Osteoblast (primary cell): Measurements from ENCODE around the gene TMEM151B. TPM values are rescaled to one million over a fixed set of nuclear protein-coding genes. Genes with fewer than 3 reads are reported as not detected.

Experiments used
- DNase-seq: peaks from one replicate; pipeline ENCODE4 v3.0.0; 2011; ENCODE audit warnings: low spot score, mixed read lengths; ENCODE audit not compliant: insufficient read length; ENCODE audit errors: missing footprints
- H2AFZ ChIP-seq: 2 replicates; pipeline ENCODE4 v1.6.0; 2011; ENCODE audit warnings: mild to moderate bottlenecking, low read length
- H3K27ac ChIP-seq: 2 replicates; pipeline ENCODE4 v1.5.1; 2011; ENCODE audit warnings: mild to moderate bottlenecking, low read depth, low read length, moderate library complexity
- H3K27me3 ChIP-seq: 2 replicates; pipeline ENCODE4 v1.6.0; 2012; ENCODE audit warnings: mild to moderate bottlenecking, control low read depth, inconsistent platforms, low read length, moderate library complexity; ENCODE audit not compliant: insufficient read depth
- H3K36me3 ChIP-seq: 2 replicates; pipeline ENCODE4 v1.5.1; 2011; ENCODE audit warnings: mild to moderate bottlenecking, low read length, control low read depth, moderate library complexity; ENCODE audit not compliant: insufficient read depth
- H3K4me1 ChIP-seq: 2 replicates; pipeline ENCODE4 v1.5.1; 2011; ENCODE audit warnings: mild to moderate bottlenecking, low read length, control low read depth, moderate library complexity; ENCODE audit not compliant: insufficient read depth
- H3K4me2 ChIP-seq: 2 replicates; pipeline ENCODE4 v1.6.0; 2011; ENCODE audit warnings: mild to moderate bottlenecking, low read length; ENCODE audit not compliant: insufficient read depth
- H3K4me3 ChIP-seq: fragments of 200-600 bp; sonication (generic); 3 replicates; pipeline ENCODE4 v1.5.1; 2012; ENCODE audit warnings: mild to moderate bottlenecking, low read length, inconsistent platforms; ENCODE audit not compliant: insufficient read depth
- H3K79me2 ChIP-seq: 2 replicates; pipeline ENCODE4 v1.6.0; 2012; ENCODE audit warnings: mild to moderate bottlenecking, low read length, control low read depth, inconsistent platforms; ENCODE audit not compliant: insufficient read depth
- H3K9me3 ChIP-seq: 2 replicates; pipeline ENCODE4 v1.5.1; 2011; ENCODE audit warnings: low read depth, low read length, control low read depth
- H4K20me1 ChIP-seq: 2 replicates; pipeline ENCODE4 v1.6.0; 2012; ENCODE audit warnings: mild to moderate bottlenecking, low read length, control low read depth; ENCODE audit not compliant: insufficient read depth
- total RNA-seq: library from RNA; depleted of rRNA; stranded (reverse); fragments of >200 nt; gene quantifications from 2 replicates; pipeline ENCODE4 v1.2.3, GENCODE V29; 2012
- TF ChIP-seq, protein P1 (sequence below): IDR thresholded peaks from 2 replicates; pipeline ENCODE4 v1.5.1; 2011; ENCODE audit warnings: mild to moderate bottlenecking, low read depth, low read length, moderate library complexity; ENCODE audit errors: extremely low read depth

TMEM151B gene
- total RNA-seq, 1 donor: not detected

DNA sequence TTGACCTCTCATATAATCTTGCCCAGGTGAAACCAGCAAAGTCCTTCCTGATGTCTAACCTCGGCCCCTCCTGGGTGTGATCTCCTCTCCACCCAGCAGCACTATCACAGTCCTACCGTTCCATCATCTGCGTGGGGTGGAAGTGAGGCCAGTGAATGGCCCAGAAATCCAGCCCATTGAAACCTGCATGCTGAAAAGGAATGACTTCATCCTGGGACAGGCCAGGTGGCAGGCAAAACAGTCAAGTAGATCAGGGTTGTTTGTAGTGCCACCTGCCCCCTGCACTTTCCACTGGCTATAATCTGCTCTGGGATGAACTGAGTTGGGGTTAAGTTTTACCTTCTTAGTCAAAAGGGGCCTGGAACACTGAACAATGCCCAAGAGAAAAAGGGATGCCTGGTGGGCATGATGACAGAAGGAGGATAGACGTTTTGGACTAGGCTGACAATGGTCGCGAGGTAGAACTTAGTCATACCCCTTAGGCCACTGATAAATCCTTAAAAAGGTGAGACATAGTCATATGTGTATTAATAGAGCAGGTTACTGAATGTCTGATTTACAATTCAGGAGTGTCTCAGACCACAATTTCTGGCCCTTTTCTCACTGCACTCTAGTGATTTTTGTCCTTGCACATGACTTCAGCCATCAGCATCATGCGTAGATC lies 31.4 kb upstream of the TMEM151B start:
- no peaks in the 10 kb centered on the region for H3K27me3 ChIP-seq
- no peaks in the 10 kb centered on the region for H3K9me3 ChIP-seq
- H3K4me1 ChIP-seq: peaks cover 31% of the 10 kb centered on the region
- no peaks in the 10 kb centered on the region for H4K20me1 ChIP-seq
- H3K4me3 ChIP-seq: no peak overlapping the region
- H3K4me2 ChIP-seq: no peak overlapping the region
- no peak overlapping the region for H2AFZ ChIP-seq
- TF ChIP-seq, protein P1, sequence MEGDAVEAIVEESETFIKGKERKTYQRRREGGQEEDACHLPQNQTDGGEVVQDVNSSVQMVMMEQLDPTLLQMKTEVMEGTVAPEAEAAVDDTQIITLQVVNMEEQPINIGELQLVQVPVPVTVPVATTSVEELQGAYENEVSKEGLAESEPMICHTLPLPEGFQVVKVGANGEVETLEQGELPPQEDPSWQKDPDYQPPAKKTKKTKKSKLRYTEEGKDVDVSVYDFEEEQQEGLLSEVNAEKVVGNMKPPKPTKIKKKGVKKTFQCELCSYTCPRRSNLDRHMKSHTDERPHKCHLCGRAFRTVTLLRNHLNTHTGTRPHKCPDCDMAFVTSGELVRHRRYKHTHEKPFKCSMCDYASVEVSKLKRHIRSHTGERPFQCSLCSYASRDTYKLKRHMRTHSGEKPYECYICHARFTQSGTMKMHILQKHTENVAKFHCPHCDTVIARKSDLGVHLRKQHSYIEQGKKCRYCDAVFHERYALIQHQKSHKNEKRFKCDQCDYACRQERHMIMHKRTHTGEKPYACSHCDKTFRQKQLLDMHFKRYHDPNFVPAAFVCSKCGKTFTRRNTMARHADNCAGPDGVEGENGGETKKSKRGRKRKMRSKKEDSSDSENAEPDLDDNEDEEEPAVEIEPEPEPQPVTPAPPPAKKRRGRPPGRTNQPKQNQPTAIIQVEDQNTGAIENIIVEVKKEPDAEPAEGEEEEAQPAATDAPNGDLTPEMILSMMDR: no peak
- DNase-seq: peak; percentile 15
- H3K79me2 ChIP-seq: no peaks in the 10 kb centered on the region
- H3K27ac ChIP-seq: peak overlapping the region; percentile 60
- H3K36me3 ChIP-seq: no peaks in the 10 kb centered on the region

DNA sequence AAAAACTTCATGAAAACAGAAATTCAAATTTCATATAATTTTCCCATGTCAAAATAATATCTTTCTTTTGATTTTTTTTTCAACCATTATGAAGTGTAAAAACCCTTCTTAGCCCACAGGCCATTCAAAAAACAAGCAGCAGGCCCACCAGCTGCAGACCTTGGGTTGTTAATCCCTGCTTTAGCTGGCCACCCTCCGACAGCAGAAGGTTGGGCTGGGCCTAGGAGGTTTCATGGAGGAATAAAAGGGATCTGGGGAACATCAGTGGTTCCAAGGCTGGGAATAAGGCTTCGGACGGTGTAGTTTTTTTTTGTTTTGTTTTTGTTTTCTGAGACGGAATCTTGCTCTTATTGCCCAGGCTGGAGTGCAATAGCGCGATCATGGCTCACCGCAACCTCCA lies 26.9 kb upstream of the TMEM151B start:
- H4K20me1 ChIP-seq: peaks cover 13% of the 10 kb centered on the region
- H3K79me2 ChIP-seq: peaks cover 15% of the 10 kb centered on the region
- H3K4me3 ChIP-seq: no peak overlapping the region
- H3K36me3 ChIP-seq: no peaks in the 10 kb centered on the region
- H3K27me3 ChIP-seq: no peaks in the 10 kb centered on the region
- TF ChIP-seq, protein P1: no peak
- DNase-seq: peak; percentile 13
- H3K9me3 ChIP-seq: no peaks in the 10 kb centered on the region
- peaks cover 11% of the 10 kb centered on the region for H3K4me1 ChIP-seq
- H3K4me2 ChIP-seq: no peak overlapping the region
- no peak overlapping the region for H3K27ac ChIP-seq
- H2AFZ ChIP-seq: no peak overlapping the region

DNA sequence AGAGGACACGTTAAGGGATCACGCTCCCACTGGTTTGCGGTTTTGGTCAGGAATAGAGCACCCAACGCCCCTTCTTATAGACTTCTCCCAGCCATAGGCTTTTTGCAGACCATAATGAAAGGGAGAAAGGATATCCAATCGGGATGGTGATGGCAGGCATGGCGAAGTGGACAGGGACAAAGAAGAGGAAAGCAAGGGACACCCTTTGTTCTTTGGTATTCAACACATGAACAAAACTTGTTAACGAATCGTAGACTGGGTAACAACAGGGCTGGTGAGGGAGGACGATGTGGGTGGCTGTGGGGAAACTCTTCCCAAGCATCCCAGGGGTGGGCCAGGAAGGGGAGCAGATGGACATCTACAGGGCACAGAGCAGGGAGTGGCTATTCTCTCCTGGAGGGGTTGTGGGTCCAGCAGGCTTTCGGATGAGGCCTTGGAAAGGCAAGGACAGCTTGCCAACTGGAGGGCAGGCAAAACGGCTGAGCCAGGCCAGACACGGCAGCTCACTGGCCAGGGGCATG lies 24.8 kb upstream of the TMEM151B start:
- H2AFZ ChIP-seq: peak overlapping the region; percentile 95
- DNase-seq: no peak
- H3K27ac ChIP-seq: peak overlapping the region; percentile 95
- peaks cover 34% of the 10 kb centered on the region for H4K20me1 ChIP-seq
- peaks cover 36% of the 10 kb centered on the region for H3K79me2 ChIP-seq
- TF ChIP-seq, protein P1: no peak
- peaks cover 26% of the 10 kb centered on the region for H3K4me1 ChIP-seq
- no peaks in the 10 kb centered on the region for H3K9me3 ChIP-seq
- peak overlapping the region; percentile 99 for H3K4me3 ChIP-seq
- H3K36me3 ChIP-seq: peaks cover 20% of the 10 kb centered on the region
- peak overlapping the region; percentile 97 for H3K4me2 ChIP-seq
- no peaks in the 10 kb centered on the region for H3K27me3 ChIP-seq

DNA sequence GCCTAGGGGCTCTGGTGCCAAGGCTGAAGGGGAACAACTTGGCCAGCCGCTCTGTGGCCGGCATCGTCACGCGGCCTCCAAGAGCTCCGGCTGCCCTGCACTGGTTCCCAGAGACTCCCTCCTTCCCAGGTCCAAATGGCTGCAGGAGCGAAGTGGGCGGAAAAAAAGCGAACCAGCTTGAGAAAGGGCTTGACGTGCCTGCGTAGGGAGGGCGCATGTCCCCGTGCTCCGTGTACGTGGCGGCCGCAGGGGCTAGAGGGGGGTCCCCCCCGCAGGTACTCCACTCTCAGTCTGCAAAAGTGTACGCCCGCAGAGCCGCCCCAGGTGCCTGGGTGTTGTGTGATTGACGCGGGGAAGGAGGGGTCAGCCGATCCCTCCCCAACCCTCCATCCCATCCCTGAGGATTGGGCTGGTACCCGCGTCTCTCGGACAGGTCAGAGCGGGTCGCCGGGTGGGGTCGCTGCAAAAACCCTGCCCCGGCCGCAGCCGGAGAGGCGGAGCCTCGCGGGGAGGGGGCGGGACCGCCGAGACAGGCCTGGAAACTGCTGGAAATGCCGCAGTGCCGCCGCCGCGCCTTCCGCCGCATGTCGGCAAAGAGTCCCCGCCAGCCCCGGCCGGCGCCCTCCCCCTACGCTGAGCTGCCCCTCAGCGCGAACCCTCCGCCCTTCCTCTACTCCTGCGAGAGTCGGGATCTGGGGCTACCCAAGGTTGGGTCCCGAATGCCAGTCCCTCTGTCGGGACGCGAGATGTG lies 24.2 kb upstream of the TMEM151B start:
- TF ChIP-seq, protein P1: no peak
- peak; percentile 97 for DNase-seq
- H2AFZ ChIP-seq: peak overlapping the region; percentile 95

More for the DNA sequence above, 24.2 kb upstream of the TMEM151B start:
- H4K20me1 ChIP-seq: peaks cover 39% of the 10 kb centered on the region
- peaks cover 26% of the 10 kb centered on the region for H3K36me3 ChIP-seq
- H3K9me3 ChIP-seq: no peaks in the 10 kb centered on the region
- peak overlapping the region; percentile 95 for H3K27ac ChIP-seq
- H3K27me3 ChIP-seq: no peaks in the 10 kb centered on the region
- H3K4me2 ChIP-seq: peak overlapping the region; percentile 97
- peaks cover 26% of the 10 kb centered on the region for H3K4me1 ChIP-seq
- peaks cover 42% of the 10 kb centered on the region for H3K79me2 ChIP-seq
- peak overlapping the region; percentile 99 for H3K4me3 ChIP-seq
